ENCODE measurements around the gene AKT3.

AKT3 gene

GRCh38 chr1:243561588-243562319, 288.3 kb downstream of the AKT3 start:
- in situ Hi-C loops (cut with MboI; ENCODE audit: low sequenced_read_pairs, unreplicated experiment): no loop called here
- DNase-seq (ENCODE audit: low spot score): no peak
- TF ChIP-seq CTCF (IDR thresholded peaks at IDR 0.05; ENCODE audit: borderline replicate concordance, control extremely low read depth, extremely low read depth, insufficient read depth, missing control alignments): no peak

GRCh38 chr1:243559575-243560162, 290.4 kb downstream of the AKT3 start:
- in situ Hi-C loops (cut with MboI; ENCODE audit: low sequenced_read_pairs, unreplicated experiment): no loop called here
- TF ChIP-seq CTCF (IDR thresholded peaks at IDR 0.05; ENCODE audit: borderline replicate concordance, control extremely low read depth, extremely low read depth, insufficient read depth, missing control alignments): no peak
- DNase-seq (ENCODE audit: low spot score): no peak

- TF ChIP-seq CTCF (IDR thresholded peaks at IDR 0.05; ENCODE audit: borderline replicate concordance, control extremely low read depth, extremely low read depth, insufficient read depth, missing control alignments): no peak
- no peak for DNase-seq (ENCODE audit: low spot score)
- in situ Hi-C loops (cut with MboI; ENCODE audit: low sequenced_read_pairs, unreplicated experiment): no loop called here
Observed at GRCh38 chr1:243558576-243558975, 291.5 kb downstream of the AKT3 start.

- TF ChIP-seq CTCF (IDR thresholded peaks at IDR 0.05; ENCODE audit: borderline replicate concordance, control extremely low read depth, extremely low read depth, insufficient read depth, missing control alignments): no peak
- DNase-seq (ENCODE audit: low spot score): no peak
- in situ Hi-C loops (cut with MboI; ENCODE audit: low sequenced_read_pairs, unreplicated experiment): no loop called here
Observed at GRCh38 chr1:243557866-243558265, 292.2 kb downstream of the AKT3 start.

- in situ Hi-C loops (cut with MboI; ENCODE audit: low sequenced_read_pairs, unreplicated experiment): no loop called here
- no peak for DNase-seq (ENCODE audit: low spot score)
- no peak for TF ChIP-seq CTCF (IDR thresholded peaks at IDR 0.05; ENCODE audit: borderline replicate concordance, control extremely low read depth, extremely low read depth, insufficient read depth, missing control alignments)
Observed at GRCh38 chr1:243554686-243555085, 295.4 kb downstream of the AKT3 start.

GRCh38 chr1:243553090-243553489, 297.0 kb downstream of the AKT3 start:
- DNase-seq (ENCODE audit: low spot score): no peak
- in situ Hi-C loops (cut with MboI; ENCODE audit: low sequenced_read_pairs, unreplicated experiment): no loop called here
- no peak for TF ChIP-seq CTCF (IDR thresholded peaks at IDR 0.05; ENCODE audit: borderline replicate concordance, control extremely low read depth, extremely low read depth, insufficient read depth, missing control alignments)

All from GM13976 (cell line).